GM19438 (cell line): Measurements from ENCODE around the gene PHACTR1.

ENCODE experiments used
- ATAC-seq: cut with Tn5 transposase; IDR thresholded peaks from one replicate; pipeline ENCODE4 v1.9.1; 2021; ENCODE audit warnings: low read depth; ENCODE audit not compliant: unreplicated experiment

The PHACTR1 gene

DNA sequence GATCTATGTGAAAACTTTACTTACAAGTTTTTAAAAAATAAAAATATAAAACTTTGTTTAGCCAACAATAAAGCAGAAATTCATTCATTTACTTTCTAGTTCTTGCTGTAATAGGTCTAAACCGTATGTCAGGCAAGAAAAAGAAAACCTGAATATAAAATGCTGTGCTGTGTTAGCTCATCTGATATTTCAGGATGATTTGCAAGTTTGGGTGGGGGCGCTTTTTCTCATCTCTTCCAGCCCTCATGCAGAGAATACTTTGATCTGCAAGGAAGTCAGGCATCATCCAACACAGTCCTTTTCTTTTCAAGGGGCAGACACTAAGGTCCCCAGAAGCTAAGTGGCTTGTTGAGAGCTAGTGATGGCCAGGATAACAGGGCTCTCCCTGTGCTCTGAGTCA is 458.5 kb downstream of the PHACTR1 start:
- ATAC-seq = no peak

GRCh38 chr6:13175759-13176158 is 459.2 kb downstream of the PHACTR1 start:
- ATAC-seq = no peak

GRCh38 chr6:13177664-13178063 is 461.1 kb downstream of the PHACTR1 start:
- ATAC-seq = no peak

GRCh38 chr6:13178107-13178506 is 461.5 kb downstream of the PHACTR1 start:
- no peak for ATAC-seq

- no peak for ATAC-seq
These were observed 464.0 kb downstream of the PHACTR1 start for GRCh38 chr6:13180538-13180937.

DNA sequence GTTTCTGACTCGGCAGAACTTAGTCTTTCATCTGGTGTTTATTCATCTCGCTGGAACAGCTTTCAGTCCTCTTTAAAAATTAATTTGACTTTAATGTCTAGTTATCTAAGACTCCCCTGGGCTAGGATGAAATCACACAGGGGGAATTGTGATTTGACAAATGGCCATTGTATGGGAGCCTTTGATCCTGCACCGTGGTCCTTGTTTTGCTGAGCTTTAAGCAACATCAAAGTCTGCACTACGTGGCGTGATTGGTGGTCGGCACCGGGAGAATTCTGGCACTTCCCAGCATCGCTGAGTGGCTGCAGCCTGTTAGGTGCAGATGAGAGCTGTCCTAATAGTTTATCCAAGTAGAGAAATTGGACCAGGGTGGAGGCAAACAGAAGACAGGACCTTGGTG is 464.8 kb downstream of the PHACTR1 start:
- ATAC-seq = no peak

DNA sequence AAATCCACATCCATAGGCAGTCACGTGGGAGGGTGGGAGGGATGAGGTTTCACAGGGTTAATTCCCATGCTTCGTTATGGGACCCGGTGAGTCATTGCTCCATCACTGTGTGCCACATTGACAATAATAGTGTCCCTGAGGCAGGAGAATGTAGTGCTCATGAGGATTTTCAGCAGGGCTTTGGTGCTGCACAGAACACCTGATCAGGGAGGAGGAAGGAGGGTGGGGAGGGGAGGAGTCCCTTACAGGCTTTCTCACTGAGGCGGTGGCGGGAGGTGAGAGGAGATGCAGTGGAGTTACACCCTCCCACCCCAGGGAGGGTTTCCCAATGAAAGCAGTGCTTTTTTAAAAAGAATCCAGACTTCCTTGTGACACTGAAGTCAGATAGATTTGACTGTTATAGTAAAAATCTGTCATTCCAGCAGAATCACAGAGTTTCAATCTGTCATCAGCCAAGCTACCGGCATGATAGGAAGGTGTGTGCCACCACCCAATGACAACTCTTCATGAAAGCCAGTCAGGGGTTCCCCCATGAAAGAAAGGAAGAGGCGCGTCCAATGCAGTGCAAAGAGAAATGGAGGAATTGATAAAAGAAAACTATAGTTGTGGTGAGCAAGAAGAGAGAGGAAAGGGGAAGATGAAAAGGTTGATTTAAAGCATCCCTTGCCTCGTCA is 467.0 kb downstream of the PHACTR1 start:
- ATAC-seq = no peak

GRCh38 chr6:13184089-13184468 is 467.5 kb downstream of the PHACTR1 start:
- ATAC-seq = no peak

DNA sequence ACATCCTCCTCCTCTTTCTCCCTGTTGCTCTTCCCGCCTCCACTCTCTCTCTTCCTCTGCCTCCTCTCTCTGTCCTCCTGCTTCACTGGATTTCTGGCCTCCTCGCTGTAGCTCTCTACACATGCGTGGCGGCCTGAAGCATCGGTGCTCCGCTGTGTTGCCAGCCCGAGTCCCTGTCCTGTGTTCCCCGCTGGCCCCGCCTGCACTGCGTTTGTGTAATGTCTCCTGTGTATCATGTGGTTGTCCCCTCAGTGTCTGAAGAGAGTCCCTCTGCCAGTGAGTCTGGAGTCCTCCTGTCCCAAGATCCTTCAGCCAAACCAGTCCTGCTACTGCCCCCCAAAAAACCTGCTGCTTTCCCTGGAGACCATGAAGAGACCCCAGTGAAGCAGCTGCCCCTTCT is 468.0 kb downstream of the PHACTR1 start:
- no peak for ATAC-seq

- ATAC-seq = no peak
These were observed 470.3 kb downstream of the PHACTR1 start for GRCh38 chr6:13186861-13187260.

GRCh38 chr6:13187692-13188091 is 471.1 kb downstream of the PHACTR1 start:
- ATAC-seq = no peak

DNA sequence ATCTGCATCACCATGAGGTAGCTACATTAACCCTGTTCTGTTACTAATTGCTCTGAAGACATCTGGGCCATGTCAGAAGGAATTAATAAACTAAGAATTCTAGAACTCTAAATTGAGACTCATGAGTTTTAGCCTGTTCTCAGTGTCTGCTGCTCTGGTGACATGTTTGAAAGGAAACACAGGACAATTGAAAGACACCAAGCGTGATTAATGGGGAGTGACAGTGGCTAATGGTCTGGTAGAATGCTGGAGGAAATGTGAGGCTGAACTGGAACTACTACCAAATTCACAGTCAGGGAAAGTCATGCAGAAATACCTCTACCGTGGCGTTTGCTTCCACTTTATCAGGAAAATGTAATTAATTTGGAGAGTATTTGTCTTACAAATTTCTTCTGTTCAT is 471.7 kb downstream of the PHACTR1 start:
- ATAC-seq = no peak

DNA sequence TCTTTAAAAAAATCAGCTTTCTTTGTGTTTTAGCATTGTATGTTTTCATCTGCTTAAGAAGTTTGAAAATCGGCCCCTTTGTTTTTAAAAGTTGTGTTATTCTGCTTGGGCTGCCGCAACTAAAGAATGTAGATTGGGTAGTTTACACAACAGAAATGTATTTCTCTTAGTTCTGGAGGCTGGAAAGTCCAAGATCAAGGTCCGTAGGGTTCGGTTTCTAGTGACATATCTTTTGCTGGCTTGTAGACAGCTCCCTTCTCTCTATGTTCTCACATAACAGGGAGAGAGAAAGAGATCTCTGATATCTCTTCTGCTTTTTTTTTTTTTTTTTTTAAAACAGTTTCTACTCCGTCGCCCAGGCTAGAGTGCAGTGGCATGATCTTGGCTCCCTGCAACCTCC is 473.1 kb downstream of the PHACTR1 start:
- ATAC-seq = no peak

DNA sequence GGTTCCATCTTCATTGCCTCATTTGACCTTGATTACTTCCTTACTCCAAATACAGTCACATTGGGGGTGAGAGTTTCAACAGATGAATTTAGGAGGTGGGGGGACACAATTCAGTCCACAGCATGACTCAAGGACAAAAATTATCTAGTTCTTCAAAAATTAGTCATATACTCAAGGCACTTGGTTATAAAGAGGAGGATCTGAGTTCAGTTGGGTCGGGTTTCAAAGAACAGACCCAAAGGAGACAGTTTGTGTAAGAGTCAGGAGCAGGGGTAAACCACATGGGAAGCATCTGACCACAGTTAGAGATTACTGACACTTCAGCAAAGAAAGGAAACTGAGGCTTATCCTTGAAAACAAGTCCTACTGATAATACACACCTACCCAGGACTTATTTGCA is 473.8 kb downstream of the PHACTR1 start:
- ATAC-seq = no peak

GRCh38 chr6:13191461-13191860 is 474.9 kb downstream of the PHACTR1 start:
- no peak for ATAC-seq

DNA sequence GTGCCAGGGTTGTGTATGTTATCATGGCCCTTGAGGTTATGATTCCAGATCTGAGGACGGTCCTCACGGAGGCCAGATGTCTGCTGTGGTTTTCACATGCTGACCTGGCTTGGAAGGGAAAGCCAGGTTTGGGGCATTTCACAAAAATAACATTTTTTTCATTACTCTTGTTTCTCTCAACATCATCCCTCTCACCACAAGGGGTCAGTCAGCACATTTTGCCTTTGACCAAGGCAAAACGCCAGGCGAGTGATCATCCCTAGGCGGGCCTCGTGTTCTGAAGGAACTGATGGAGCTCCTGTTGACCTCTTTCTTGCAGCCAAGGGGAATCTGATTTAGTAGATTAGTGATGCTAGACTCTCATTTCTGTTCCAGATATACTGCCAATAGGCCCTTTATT is 478.3 kb downstream of the PHACTR1 start:
- ATAC-seq = peak; percentile 81

DNA sequence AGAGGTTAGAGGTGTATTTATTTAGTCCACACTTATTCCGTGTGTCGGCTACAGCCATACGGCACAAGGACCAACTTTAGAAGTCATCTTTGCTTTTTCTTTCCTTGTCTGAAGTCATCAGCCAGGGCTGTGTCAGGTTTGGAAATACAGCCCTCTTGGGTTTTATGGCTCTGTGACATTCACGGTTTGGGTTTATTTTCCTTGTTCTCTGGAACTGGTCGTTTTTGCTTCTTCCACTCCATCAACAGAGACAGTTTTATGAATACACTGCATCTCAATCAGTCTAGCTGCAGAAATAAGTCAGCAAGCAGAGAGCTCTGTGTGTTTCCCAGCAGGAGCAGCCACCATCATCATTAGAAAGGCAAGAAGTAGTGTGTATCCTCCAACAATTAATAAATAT is 479.2 kb downstream of the PHACTR1 start:
- no peak for ATAC-seq

- ATAC-seq = no peak
These were observed 481.6 kb downstream of the PHACTR1 start for GRCh38 chr6:13198168-13198567.

GRCh38 chr6:13201336-13201735 is 484.8 kb downstream of the PHACTR1 start:
- no peak for ATAC-seq

DNA sequence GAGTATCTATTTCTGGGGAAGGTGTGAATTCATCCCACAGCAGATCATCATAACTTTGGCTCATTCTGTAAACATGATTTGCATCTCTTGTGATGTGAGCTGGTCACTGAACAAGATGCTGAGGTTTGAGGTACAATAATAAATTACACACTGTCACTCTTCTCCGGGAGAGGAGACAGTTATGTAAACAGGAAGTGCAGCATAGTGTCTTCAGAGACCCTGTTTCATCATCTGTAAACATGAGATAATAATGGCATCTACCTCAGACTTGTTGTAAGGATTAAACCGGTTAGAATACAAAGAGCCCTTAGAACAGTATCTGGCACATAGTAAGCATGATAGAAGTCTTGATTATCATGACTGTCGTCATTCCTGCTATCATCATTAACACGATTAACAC is 486.6 kb downstream of the PHACTR1 start:
- no peak for ATAC-seq

GRCh38 chr6:13205106-13205505 is 488.5 kb downstream of the PHACTR1 start:
- ATAC-seq = no peak

DNA sequence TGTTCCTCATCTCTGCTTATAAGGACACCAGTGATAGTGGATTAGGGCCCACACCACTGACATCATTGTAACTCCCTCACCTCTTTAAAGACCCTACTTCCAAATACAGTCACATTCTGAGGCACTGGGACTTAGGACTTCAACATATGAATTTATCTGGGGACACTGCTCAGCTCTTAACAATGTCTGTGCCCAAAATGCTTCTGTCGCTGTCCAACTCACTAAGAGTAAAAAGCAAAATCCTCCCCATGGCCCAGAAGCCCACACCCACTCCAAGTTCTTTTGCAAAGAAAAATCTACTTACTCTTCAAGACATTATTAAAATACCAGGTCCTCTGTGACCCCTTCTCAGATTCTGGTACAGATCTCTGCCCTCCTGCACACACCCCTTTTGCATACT is 495.5 kb downstream of the PHACTR1 start:
- ATAC-seq = no peak

DNA sequence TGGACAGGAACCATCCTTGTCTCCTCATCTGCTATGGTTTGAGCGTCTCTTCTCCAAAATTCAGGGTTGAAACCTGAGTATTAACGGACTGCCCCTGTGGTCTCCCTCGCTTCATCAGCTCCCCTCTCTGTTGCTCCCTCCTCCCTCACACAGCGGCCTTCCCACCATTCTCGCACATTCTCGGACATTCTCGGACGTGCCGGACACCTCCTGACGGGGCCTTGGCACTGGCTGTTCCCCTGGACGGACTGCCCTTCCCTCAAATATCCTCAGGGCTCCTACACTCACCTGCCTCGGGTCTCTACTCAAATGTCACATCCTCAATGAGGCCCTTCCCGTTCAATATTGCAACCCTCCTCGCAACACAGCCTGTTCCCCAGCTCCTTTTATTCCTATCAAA is 496.0 kb downstream of the PHACTR1 start:
- ATAC-seq = no peak
